GM23338 (cell line): ENCODE measurements around the gene TRIM24. TPM values are rescaled to one million over a fixed set of nuclear protein-coding genes. Genes with fewer than 3 reads are reported as not detected.

ENCODE experiments used
- ATAC-seq: fragments of 200-7000 bp; cut with Tn5 transposase; 3 replicates; pipeline ENCODE4 v1.9.1; 2020
- DNase-seq: peaks from one replicate; pipeline ENCODE4 v3.0.0-alpha.2; 2015; ENCODE audit warnings: low spot score
- H2AFZ ChIP-seq: fragments of 200-600 bp; sonication (generic); 2 replicates; pipeline ENCODE4 v1.8.0; 2016; ENCODE audit warnings: antibody characterized with exemption, mild to moderate bottlenecking, moderate library complexity
- H3F3A ChIP-seq: fragments of 200-600 bp; sonication (generic); replicated peaks from 2 replicates; pipeline ENCODE4 v1.8.0; 2017; ENCODE audit warnings: antibody characterized with exemption, mixed run types, low read depth
- H3K27ac ChIP-seq: fragments of 200-600 bp; sonication (generic); 2 replicates; pipeline ENCODE4 v1.6.1; 2016; ENCODE audit warnings: low read depth
- H3K27me3 ChIP-seq: fragments of 200-600 bp; sonication (generic); 2 replicates; pipeline ENCODE4 v1.8.0; 2016; ENCODE audit warnings: mild to moderate bottlenecking, mixed run types, moderate library complexity; ENCODE audit not compliant: insufficient read depth
- H3K36me3 ChIP-seq: fragments of 200-600 bp; sonication (generic); 2 replicates; pipeline ENCODE4 v1.8.0; 2016; ENCODE audit warnings: mild to moderate bottlenecking; ENCODE audit not compliant: insufficient read depth
- H3K4me1 ChIP-seq: fragments of 200-600 bp; sonication (generic); 2 replicates; pipeline ENCODE4 v1.8.0; 2016; ENCODE audit warnings: mild to moderate bottlenecking, moderate library complexity; ENCODE audit not compliant: insufficient read depth
- H3K4me2 ChIP-seq: fragments of 200-600 bp; sonication (generic); 2 replicates; pipeline ENCODE4 v1.7.1; 2017; ENCODE audit warnings: mixed run types
- H3K4me3 ChIP-seq: fragments of 200-600 bp; sonication (generic); 2 replicates; pipeline ENCODE4 v1.6.1; 2016; ENCODE audit warnings: mixed run types
- H3K79me2 ChIP-seq: fragments of 200-600 bp; sonication (generic); replicated peaks from 2 replicates; pipeline ENCODE4 v1.8.0; 2017; ENCODE audit warnings: mild to moderate bottlenecking; ENCODE audit not compliant: insufficient read depth
- H3K9me2 ChIP-seq: fragments of 200-600 bp; sonication (generic); 2 replicates; pipeline ENCODE4 v1.8.0; 2017; ENCODE audit not compliant: insufficient read depth
- H4K20me1 ChIP-seq: fragments of 200-600 bp; sonication (generic); replicated peaks from 2 replicates; pipeline ENCODE4 v1.8.0; 2017; ENCODE audit warnings: mild to moderate bottlenecking; ENCODE audit not compliant: insufficient read depth
- H3K27ac Mint-ChIP-seq: 2 replicates; pipeline ENCODE4 v1.8.0; 2020; ENCODE audit warnings: inconsistent platforms, mild to moderate bottlenecking, moderate library complexity, mixed read lengths
- H3K27me3 Mint-ChIP-seq: 3 replicates; pipeline ENCODE4 v1.8.0; 2022; ENCODE audit warnings: low read depth, mild to moderate bottlenecking, moderate library complexity, mixed read lengths, inconsistent platforms; ENCODE audit not compliant: insufficient read depth, poor library complexity
- H3K36me3 Mint-ChIP-seq: 3 replicates; pipeline ENCODE4 v1.8.0; 2021; ENCODE audit warnings: low read depth, mild to moderate bottlenecking, inconsistent platforms, moderate library complexity, mixed read lengths
- H3K4me1 Mint-ChIP-seq: 3 replicates; pipeline ENCODE4 v1.8.0; 2020; ENCODE audit warnings: mild to moderate bottlenecking, inconsistent platforms, mixed read lengths
- H3K4me3 Mint-ChIP-seq: 3 replicates; pipeline ENCODE4 v1.8.0; 2021; ENCODE audit warnings: moderate library complexity, mild to moderate bottlenecking, inconsistent platforms, mixed read lengths
- H3K9me3 Mint-ChIP-seq: 3 replicates; pipeline ENCODE4 v1.8.0; 2020; ENCODE audit warnings: moderate library complexity, mild to moderate bottlenecking, inconsistent platforms, mixed read lengths
- CREB1 ChIP-seq: fragments of 250-450 bp; sonication (Bioruptor Pico); IDR thresholded peaks from 2 replicates; pipeline ENCODE4 v1.5.0; 2020; ENCODE audit warnings: low read depth, mild to moderate bottlenecking, moderate library complexity
- EZH2 ChIP-seq: fragments of 200-600 bp; sonication (generic); IDR thresholded peaks from one replicate; pipeline ENCODE4 v1.8.0; 2017; ENCODE audit warnings: antibody characterized with exemption, mild to moderate bottlenecking, low read depth; ENCODE audit not compliant: unreplicated experiment
- JUNB ChIP-seq: IDR thresholded peaks from one replicate; pipeline ENCODE4 v1.6.1; 2016; ENCODE audit warnings: antibody characterized with exemption; ENCODE audit not compliant: unreplicated experiment
- POLR2AphosphoS5 ChIP-seq: IDR thresholded peaks from 2 replicates; pipeline ENCODE4 v1.6.1; 2016; ENCODE audit warnings: antibody characterized with exemption, low read depth
- STAT1 ChIP-seq: IDR thresholded peaks from one replicate; pipeline ENCODE4 v1.6.1; 2016; ENCODE audit warnings: antibody characterized with exemption; ENCODE audit not compliant: unreplicated experiment
- ZNF114 ChIP-seq: fragments of 250-450 bp; sonication (Bioruptor Pico); IDR thresholded peaks from 2 replicates; pipeline ENCODE4 v1.5.0; 2020; ENCODE audit warnings: mild to moderate bottlenecking, moderate library complexity
- polyA plus RNA-seq: library from polyadenylated mRNA; unstranded; fragments of >200 nt; fragmentation: Nextera tagmentation; extraction: Ambion mirVana; gene quantifications from 2 replicates; pipeline ENCODE4 v1.2.1, GENCODE V29; 2016
- total RNA-seq: library from RNA; depleted of rRNA; stranded (reverse); fragments of >200 nt; shearing (Covaris generic); gene quantifications from 2 replicates; pipeline ENCODE4 v1.2.3, GENCODE V29; 2014
- TF ChIP-seq, protein P1 (sequence below): IDR thresholded peaks from one replicate; pipeline ENCODE4 v1.6.1; 2018; ENCODE audit warnings: antibody characterized with exemption; ENCODE audit not compliant: unreplicated experiment
- TF ChIP-seq, protein P2 (sequence below), 2 experiments: fragments of 200-600 bp in 1 of 2; sonication (generic) in 1 of 2; conservative IDR thresholded peaks; 2 replicates each; pipeline versions ENCODE4 v1.5.1 to v1.6.1; 2016 to 2017; ENCODE audit warnings: antibody characterized with exemption in 2 of 2, low read depth in 2 of 2, mild to moderate bottlenecking in 2 of 2, moderate library complexity in 1 of 2
- TF ChIP-seq, protein P3 (sequence below): IDR thresholded peaks from 2 replicates; pipeline ENCODE4 v1.6.1; 2016; ENCODE audit warnings: antibody characterized with exemption

The TRIM24 gene
- total and polyA plus RNA-seq, 2 experiments from 2014 or later = 67.0 to 120 TPM

DNA sequence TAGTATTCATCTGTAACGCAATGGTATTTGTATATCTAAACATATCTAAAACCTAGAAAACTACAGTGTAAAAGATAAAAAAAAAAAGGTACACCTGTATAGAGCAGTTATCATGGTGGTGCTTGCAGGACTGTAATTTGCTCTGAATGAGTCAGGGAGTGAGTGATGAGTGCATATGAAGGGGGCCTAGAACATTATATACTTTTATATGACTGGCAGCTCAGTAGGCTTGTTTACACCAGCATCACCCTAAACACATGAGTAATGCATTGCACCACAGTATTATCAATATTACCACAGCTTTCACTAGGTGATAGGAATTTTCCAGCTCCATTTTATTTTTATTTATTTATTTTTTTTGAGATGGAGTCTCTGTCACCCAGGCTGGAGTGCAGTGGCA is 40.8 kb downstream of the TRIM24 start (continued):
- TF ChIP-seq JUNB = no peak
- no peak for TF ChIP-seq CREB1
- no peak for TF ChIP-seq EZH2
- no peak for TF ChIP-seq STAT1
- TF ChIP-seq, protein P1, sequence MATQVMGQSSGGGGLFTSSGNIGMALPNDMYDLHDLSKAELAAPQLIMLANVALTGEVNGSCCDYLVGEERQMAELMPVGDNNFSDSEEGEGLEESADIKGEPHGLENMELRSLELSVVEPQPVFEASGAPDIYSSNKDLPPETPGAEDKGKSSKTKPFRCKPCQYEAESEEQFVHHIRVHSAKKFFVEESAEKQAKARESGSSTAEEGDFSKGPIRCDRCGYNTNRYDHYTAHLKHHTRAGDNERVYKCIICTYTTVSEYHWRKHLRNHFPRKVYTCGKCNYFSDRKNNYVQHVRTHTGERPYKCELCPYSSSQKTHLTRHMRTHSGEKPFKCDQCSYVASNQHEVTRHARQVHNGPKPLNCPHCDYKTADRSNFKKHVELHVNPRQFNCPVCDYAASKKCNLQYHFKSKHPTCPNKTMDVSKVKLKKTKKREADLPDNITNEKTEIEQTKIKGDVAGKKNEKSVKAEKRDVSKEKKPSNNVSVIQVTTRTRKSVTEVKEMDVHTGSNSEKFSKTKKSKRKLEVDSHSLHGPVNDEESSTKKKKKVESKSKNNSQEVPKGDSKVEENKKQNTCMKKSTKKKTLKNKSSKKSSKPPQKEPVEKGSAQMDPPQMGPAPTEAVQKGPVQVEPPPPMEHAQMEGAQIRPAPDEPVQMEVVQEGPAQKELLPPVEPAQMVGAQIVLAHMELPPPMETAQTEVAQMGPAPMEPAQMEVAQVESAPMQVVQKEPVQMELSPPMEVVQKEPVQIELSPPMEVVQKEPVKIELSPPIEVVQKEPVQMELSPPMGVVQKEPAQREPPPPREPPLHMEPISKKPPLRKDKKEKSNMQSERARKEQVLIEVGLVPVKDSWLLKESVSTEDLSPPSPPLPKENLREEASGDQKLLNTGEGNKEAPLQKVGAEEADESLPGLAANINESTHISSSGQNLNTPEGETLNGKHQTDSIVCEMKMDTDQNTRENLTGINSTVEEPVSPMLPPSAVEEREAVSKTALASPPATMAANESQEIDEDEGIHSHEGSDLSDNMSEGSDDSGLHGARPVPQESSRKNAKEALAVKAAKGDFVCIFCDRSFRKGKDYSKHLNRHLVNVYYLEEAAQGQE = no peak
- TF ChIP-seq, protein P2, sequence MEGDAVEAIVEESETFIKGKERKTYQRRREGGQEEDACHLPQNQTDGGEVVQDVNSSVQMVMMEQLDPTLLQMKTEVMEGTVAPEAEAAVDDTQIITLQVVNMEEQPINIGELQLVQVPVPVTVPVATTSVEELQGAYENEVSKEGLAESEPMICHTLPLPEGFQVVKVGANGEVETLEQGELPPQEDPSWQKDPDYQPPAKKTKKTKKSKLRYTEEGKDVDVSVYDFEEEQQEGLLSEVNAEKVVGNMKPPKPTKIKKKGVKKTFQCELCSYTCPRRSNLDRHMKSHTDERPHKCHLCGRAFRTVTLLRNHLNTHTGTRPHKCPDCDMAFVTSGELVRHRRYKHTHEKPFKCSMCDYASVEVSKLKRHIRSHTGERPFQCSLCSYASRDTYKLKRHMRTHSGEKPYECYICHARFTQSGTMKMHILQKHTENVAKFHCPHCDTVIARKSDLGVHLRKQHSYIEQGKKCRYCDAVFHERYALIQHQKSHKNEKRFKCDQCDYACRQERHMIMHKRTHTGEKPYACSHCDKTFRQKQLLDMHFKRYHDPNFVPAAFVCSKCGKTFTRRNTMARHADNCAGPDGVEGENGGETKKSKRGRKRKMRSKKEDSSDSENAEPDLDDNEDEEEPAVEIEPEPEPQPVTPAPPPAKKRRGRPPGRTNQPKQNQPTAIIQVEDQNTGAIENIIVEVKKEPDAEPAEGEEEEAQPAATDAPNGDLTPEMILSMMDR (conservative IDR thresholded peaks at IDR 0.05; ENCODE audit: low read depth in 2 of 2) = no peak
- TF ChIP-seq, protein P3, sequence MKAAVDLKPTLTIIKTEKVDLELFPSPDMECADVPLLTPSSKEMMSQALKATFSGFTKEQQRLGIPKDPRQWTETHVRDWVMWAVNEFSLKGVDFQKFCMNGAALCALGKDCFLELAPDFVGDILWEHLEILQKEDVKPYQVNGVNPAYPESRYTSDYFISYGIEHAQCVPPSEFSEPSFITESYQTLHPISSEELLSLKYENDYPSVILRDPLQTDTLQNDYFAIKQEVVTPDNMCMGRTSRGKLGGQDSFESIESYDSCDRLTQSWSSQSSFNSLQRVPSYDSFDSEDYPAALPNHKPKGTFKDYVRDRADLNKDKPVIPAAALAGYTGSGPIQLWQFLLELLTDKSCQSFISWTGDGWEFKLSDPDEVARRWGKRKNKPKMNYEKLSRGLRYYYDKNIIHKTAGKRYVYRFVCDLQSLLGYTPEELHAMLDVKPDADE = no peak
- no peak for TF ChIP-seq POLR2AphosphoS5
- no peak for TF ChIP-seq ZNF114 (CRISPR knock-in tag)

DNA sequence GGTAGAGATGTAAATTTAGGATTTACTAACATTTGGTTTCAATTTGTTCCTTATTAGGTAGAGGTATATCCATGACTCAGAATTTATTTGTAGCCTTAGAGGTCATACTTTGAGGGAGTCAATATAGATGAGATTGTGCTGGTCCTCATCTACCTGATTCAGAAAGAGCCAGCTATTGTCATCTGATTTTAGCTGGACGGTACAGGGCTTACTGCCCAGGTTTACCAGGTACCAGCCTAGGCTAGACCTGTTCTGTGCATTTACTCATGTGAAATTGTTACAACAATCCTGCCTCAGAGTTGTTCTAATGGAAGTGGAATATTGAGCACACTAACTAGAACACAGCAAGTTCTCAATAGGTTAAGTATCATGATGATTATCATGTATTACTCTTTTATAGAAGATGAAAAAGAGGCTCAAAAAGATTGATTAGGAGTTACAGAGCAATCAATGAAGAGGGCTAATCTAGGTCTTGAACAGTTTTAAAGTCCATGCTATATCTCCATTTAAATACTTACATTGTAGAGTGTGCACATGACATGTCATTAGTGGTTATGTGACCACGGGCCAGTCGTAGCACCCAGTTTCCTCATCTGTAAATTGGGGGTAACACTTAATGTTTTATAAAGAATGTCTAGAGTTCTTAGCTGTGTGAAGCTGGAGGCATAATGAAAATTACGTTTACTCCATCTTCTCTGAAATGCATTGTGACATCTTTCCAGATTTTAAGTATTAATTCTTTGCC is 42.1 kb downstream of the TRIM24 start:
- H3K27ac ChIP-seq = peak overlapping the region; percentile 42
- peaks cover 11% of the 10 kb centered on the region for H3K36me3 ChIP-seq
- TF ChIP-seq, protein P3 = no peak
- ATAC-seq (peak; percentile 25; the same call in 2 of the 3 replicates), DNase-seq (no peak)
- Mint-ChIP-seq H3K4me1 (peaks cover 44% of the 10 kb centered on the region), H3K4me3 (no peak overlapping the region), H3K9me3 (no peaks in the 10 kb centered on the region), H3K27ac (peak overlapping the region; percentile 9; the same call in 1 of the 2 replicates), H3K27me3 (peaks cover 5% of the 10 kb centered on the region), H3K36me3 (peaks cover 48% of the 10 kb centered on the region)
- 0 out of 2 replicates have a peak, but pooled peaks cover 4% of the 10 kb centered on the region for H3F3A ChIP-seq
- peaks cover 84% of the 10 kb centered on the region for H4K20me1 ChIP-seq
- H3K4me3 ChIP-seq = no peak overlapping the region
- H3K27me3 ChIP-seq = no peaks in the 10 kb centered on the region
- peaks cover 100% of the 10 kb centered on the region for H3K79me2 ChIP-seq
- no peaks in the 10 kb centered on the region for H3K9me2 ChIP-seq
- H3K4me2 ChIP-seq = peak overlapping the region; percentile 40; the same call in 1 of the 2 replicates
- H2AFZ ChIP-seq = no peak overlapping the region
- peaks cover 35% of the 10 kb centered on the region for H3K4me1 ChIP-seq
